ENCODE data around the gene COMMD10.

Gene COMMD10

GRCh38 chr5:116216246-116216645, 131.4 kb downstream of the COMMD10 start:
- no peak for TF ChIP-seq REST (IDR thresholded peaks at IDR 0.05; ENCODE audit: insufficient read depth in 1 of 2, low read depth in 2 of 2, low read length in 2 of 2)

GRCh38 chr5:116225281-116225922, 140.6 kb downstream of the COMMD10 start:
- TF ChIP-seq TAF1 (IDR thresholded peaks at IDR 0.05; ENCODE audit: borderline replicate concordance, insufficient read depth, low read length) (no peak), REST (IDR thresholded peaks at IDR 0.05; ENCODE audit: insufficient read depth in 1 of 2, low read depth in 2 of 2, low read length in 2 of 2) (no peak), SIN3A (IDR thresholded peaks at IDR 0.05; ENCODE audit: borderline replicate concordance, insufficient read depth, low read length) (no peak), POLR2AphosphoS5 (IDR thresholded peaks at IDR 0.05; ENCODE audit: low read depth, low read length) (no peak), FOXP2 (optimal IDR thresholded peaks at IDR 0.05; ENCODE audit: borderline replicate concordance, extremely low read depth, extremely low read length, insufficient read depth) (no peak)

DNA sequence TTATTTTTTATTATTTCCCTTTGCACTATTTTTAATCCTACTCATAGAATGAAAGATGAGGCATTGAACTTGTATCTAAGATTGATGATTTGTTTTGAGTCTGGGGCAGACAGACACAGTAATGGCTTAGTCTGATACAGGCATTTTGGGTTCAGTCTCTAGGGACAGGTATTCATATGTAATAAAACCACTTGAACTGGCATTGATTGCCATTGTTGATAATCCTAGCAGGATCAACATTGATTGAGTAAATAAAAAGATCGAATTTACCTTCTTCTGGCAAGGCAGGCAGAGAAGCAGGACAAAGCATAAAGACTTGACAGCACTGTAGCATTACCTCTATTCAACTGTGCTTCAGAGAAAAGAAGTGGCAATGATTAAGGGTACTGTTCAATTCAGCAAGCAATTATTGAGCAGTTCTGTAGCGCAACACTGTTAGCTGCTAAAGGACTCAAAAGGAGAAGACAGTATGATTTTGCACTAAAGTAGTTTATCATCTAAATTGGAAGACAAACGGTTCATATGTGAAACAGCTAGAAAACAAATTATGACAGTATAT, 144.4 kb downstream of the COMMD10 start:
- TF ChIP-seq REST (IDR thresholded peaks at IDR 0.05; ENCODE audit: insufficient read depth in 1 of 2, low read depth in 2 of 2, low read length in 2 of 2), result no peak
- no peak for TF ChIP-seq SIN3A (IDR thresholded peaks at IDR 0.05; ENCODE audit: borderline replicate concordance, insufficient read depth, low read length)
- TF ChIP-seq TAF1 (IDR thresholded peaks at IDR 0.05; ENCODE audit: borderline replicate concordance, insufficient read depth, low read length), result no peak
- no peak for TF ChIP-seq FOXP2 (optimal IDR thresholded peaks at IDR 0.05; ENCODE audit: borderline replicate concordance, extremely low read depth, extremely low read length, insufficient read depth)
- no peak for TF ChIP-seq POLR2AphosphoS5 (IDR thresholded peaks at IDR 0.05; ENCODE audit: low read depth, low read length)

DNA sequence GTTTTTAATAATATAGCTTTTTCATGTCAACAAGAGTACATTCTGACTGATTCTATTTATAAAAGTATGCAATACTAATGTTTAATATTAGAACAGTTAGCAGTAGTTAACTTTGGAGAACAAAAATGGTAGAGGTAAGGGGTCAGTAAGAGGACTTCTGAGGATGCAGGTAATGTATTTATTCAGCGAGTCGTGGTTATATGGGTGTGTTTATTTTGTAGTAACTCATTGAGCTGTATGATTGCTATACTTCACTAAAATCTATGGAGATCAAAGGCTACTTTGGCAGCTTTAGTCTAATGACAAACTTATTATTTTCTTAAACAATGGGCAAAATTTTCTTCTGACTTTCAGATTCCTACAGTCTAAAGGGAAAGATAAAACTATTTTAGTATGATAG, 146.5 kb downstream of the COMMD10 start:
- no peak for TF ChIP-seq SIN3A (IDR thresholded peaks at IDR 0.05; ENCODE audit: borderline replicate concordance, insufficient read depth, low read length)
- no peak for TF ChIP-seq FOXP2 (optimal IDR thresholded peaks at IDR 0.05; ENCODE audit: borderline replicate concordance, extremely low read depth, extremely low read length, insufficient read depth)
- TF ChIP-seq REST (IDR thresholded peaks at IDR 0.05; ENCODE audit: insufficient read depth in 1 of 2, low read depth in 2 of 2, low read length in 2 of 2), result no peak
- TF ChIP-seq POLR2AphosphoS5 (IDR thresholded peaks at IDR 0.05; ENCODE audit: low read depth, low read length), result no peak
- TF ChIP-seq TAF1 (IDR thresholded peaks at IDR 0.05; ENCODE audit: borderline replicate concordance, insufficient read depth, low read length), result no peak

DNA sequence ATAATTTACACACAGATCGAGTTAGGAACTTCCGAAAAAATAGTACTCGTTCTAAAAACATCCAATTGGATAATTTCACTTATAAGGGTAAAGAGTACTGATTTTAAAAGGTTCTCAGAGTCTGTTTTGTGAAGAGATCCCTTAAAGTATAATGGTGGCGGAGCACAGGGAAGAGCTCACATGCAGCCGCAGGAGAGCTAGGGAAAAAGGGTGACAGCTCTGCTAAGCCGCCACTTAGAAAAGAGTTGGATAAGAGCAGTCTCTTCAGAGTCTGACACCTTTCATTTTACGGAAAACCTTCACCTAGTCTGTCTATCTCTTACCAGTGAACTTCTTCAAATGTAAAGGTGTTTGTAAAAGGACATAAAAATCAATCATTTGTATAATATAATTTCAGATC, 149.9 kb downstream of the COMMD10 start:
- TF ChIP-seq SIN3A (IDR thresholded peaks at IDR 0.05; ENCODE audit: borderline replicate concordance, insufficient read depth, low read length) (no peak), REST (IDR thresholded peaks at IDR 0.05; ENCODE audit: insufficient read depth in 1 of 2, low read depth in 2 of 2, low read length in 2 of 2) (no peak), POLR2AphosphoS5 (IDR thresholded peaks at IDR 0.05; ENCODE audit: low read depth, low read length) (no peak), TAF1 (IDR thresholded peaks at IDR 0.05; ENCODE audit: borderline replicate concordance, insufficient read depth, low read length) (no peak), FOXP2 (optimal IDR thresholded peaks at IDR 0.05; ENCODE audit: borderline replicate concordance, extremely low read depth, extremely low read length, insufficient read depth) (no peak)
